HG03520 (cell line): ENCODE results near the gene LRRC26.

Experiments
- ATAC-seq: cut with Tn5 transposase; IDR thresholded peaks from one replicate; pipeline ENCODE4 v1.9.1; 2021; ENCODE audit warnings: mild to moderate bottlenecking, moderate library complexity; ENCODE audit not compliant: unreplicated experiment

LRRC26 gene

GRCh38 chr9:137199411-137200121 is 29.7 kb upstream of the LRRC26 start:
- no peak for ATAC-seq

GRCh38 chr9:137198902-137199283 is 29.0 kb upstream of the LRRC26 start:
- ATAC-seq, result no peak

DNA sequence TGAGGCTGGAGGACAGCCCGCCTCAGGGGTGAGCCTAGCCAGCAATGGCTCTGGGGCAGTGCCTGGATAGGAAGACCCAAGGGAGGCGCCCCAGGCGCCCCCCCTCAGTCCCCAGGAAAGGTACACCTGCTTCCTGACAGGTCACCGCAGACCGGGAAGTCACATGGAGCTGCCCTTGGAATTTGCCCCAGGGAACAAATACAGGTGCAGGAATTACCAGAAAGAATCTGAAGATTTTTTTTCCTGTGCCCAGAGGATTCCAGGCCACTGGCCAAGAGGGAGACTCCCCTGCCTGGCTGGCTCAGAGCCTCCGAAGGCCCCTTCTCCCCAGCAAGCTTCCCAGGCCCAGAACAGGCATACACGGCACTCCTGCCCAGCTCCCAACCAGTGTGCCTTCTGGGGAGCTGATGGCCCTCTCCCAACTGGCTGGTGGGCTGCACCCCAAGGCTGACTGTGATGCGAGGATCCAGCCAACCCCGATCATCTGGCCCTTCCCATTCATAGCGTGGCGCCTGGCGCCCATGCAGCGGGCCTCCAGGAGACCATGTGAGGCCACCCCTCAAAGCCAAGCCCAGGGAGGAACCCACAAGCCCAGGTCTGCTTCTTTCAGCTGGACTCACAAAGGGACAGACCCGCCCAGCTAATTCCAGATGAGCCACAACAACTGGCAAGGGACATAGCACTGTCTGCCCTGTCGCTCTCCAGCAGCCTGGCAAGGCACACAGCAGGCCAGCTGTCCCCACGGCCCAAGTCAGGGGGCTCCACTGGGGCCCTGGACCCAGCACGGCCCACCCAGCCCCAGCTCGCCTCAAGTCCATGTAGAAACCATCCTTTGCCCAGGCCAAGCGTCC is 28.4 kb upstream of the LRRC26 start:
- ATAC-seq, result no peak

- no peak for ATAC-seq
Measured at GRCh38 chr9:137195525-137196220, 25.8 kb upstream of the LRRC26 start.

- no peak for ATAC-seq
Measured at GRCh38 chr9:137194909-137195308, 25.1 kb upstream of the LRRC26 start.

DNA sequence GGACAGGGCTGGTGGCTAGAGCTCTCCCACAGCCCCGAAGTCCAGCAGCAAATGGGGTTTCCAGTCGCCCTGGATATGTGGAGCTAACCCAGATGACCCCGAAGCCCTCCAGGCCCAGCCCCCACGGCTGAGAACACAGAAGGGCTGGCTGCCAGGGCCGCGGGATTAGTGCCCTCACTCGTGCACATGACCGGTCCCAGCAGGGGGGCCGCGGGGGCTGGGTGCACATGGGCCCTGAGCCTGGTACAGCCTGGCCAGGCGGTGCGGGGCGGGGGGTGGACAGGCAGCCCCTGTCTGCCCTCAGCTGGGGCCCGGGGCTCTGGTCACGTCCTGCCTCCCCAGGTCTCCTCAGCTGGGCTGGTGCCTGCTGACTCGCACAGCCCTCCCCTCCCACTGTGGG is 24.5 kb upstream of the LRRC26 start:
- no peak for ATAC-seq

- ATAC-seq, result no peak
Measured at GRCh38 chr9:137193771-137194170, 23.9 kb upstream of the LRRC26 start.

DNA sequence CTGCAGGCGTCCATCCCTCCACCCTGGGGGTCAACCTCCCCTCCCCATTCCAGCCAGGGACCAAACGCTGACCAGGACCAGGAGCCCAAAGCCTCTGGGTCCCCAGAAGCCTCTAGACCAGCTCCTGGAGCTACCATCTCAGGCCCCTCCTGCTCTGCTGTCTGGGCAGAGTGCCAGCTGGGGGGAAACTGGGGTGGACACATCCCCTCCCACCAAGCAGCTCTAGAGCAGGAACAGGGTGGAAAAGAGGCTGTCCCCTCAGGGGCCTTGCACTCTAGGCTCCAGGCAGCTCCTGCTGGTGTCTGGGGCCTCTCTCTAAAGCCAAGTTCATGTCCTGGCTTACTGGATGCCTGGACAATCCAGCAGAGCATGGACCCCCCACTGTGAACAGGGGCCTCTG is 23.0 kb upstream of the LRRC26 start:
- ATAC-seq, result no peak

DNA sequence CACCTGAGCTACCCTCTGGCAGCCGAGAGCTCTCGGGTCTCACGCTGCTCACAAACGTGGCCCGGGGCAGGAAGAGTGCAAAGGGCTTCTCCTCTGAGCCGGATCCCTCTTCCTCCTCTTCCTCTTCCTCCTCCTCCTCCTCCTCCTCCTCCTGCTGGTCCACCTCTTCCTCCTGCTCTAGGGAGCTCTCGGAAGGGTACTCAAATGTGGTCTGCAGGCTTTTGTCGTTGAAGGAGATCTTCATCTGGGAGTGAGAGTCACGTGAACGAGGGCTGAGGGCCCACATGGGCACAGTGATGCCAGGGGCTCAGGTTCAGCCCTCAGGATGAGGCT is 22.6 kb upstream of the LRRC26 start:
- no peak for ATAC-seq

- no peak for ATAC-seq
Measured at GRCh38 chr9:137191691-137192447, 22.0 kb upstream of the LRRC26 start.

DNA sequence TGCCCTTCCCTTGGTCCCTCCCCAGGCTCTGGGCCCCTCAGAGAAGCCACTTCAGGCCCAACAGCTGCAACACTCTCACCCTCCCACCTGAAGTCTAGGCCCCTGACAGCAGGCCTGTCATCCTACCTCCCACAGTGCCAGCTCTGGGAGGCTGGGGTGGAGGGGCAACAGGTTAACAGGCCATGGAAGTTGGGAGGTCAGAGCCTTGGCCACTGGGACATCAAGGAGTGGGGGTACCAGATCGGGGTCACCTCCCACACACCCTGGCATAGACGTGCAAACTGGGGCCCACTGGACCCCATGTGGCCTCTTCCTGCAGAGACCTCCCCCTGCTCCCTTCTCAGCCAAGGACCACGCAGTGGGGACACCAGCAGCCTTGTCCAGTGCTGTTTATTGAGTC is 21.4 kb upstream of the LRRC26 start:
- no peak for ATAC-seq

DNA sequence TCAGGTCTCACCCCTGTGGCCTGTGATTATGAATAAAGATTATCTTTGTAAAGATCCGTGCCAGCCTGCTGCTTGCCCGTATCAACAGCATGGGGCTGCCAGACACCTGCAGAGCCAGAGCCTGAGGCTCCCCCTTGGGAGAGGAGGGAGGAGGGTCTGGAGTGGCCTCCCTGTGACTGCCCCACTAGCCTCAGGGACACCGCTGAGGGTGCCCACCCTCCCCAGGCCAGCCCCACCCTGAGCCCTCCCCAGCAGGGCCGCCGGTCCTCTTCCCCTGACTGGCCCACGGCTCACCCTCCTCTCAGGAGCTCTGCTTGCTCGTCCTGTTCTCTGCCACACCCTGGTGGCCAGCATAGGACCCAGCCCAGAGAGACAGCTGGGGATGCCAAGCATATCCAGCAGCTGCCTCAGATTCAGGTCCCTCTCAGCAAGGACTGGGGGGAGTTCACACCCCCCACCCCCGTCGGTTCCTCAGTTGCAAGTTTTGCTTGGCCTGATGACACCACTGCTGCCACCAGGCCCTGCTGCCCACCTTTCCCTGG is 20.5 kb upstream of the LRRC26 start:
- ATAC-seq, result no peak

DNA sequence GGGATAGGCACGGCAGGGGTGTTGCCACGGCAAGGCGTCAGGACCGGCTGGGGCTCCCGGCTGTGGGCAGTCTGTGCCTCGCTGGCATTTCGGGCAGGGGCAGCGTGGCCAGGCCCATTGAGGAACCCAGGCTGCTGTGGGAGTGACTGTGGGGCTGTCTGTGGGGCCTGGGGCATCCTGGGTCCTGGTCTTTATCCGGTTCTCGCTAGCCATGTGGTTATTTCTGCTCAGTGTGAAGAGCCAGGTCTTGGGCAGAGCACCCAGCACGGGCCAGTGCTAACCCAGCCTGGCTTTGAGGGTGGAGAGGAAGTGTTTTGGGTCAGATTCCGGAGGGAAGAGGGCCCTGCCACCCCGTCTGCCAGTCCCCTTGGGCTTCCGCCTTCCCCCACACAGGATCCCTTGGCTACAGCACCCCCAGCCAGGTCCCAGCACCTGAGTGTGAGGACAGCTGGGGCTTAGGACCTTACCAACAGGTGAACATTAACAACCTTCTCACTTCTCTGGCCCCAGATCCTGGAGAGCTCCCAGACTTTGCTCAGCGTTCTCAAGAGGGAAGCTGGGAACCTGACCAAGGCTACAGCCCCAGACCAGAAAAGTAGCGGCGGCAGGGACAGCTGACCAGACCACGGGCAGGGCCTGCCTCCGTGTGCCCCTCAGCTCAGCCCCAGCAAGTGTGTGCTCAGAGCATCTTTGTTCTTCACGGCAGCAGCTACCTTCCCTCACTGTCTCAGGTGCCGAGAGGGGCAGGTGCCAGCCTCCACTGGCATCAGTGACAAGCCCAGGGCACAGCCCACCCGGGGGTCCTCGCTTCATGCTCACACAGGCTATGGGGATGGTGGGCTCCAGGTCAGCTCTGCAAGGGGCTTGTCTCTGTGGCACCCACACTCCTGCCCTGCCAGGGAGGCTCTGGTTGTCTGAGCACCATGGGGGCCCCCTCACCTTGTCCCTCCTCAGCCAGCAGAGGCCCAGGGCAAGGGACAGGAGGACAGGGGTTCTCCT is 19.7 kb upstream of the LRRC26 start:
- ATAC-seq, result no peak

DNA sequence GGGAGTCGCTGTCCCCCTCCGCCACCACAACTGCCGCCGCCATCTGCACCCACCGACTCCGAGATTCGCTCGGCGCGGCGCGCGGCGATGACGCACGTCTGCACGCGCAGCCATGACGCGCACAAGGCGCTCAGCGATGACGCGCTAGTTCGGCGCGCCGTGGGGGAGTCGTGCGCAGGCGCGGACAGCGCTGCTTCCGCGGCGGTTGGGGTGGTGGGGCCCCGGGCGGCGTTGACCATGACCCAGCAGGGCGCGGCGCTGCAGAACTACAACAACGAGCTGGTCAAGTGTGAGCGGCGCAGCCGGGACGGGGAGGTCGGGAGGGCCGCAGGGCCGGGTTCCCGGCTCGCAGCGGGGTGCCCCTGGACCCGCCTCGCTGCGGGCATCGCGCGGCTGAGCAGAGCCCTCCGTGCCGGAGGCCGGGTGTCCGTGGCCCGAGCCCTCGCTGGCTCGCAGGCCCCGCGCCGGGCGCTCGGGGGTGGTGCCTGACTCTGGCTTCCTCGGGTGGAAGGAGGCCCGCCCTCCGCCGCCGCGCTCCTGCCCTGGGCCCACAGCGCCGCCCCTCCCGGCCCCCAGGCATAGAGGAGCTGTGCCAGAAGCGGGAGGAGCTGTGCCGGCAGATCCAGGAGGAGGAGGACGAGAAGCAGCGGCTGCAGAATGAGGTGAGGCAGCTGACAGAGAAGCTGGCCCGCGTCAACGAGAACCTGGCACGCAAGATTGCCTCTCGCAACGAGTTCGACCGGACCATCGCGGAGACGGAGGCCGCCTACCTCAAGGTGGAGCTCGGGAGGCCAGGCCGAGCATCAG is 18.8 kb upstream of the LRRC26 start, which contains the start of the genes ANAPC2 and SSNA1:
TSS of gene ANAPC2 (minus strand) at position 71 of the 807 bp plus-strand sequence. CDS start at position 43, 28 bp downstream.
TSS of gene SSNA1 (plus strand) at position 187 of the 807 bp plus-strand sequence. CDS start at position 238, 51 bp downstream.
- ATAC-seq, result peak; percentile 76

DNA sequence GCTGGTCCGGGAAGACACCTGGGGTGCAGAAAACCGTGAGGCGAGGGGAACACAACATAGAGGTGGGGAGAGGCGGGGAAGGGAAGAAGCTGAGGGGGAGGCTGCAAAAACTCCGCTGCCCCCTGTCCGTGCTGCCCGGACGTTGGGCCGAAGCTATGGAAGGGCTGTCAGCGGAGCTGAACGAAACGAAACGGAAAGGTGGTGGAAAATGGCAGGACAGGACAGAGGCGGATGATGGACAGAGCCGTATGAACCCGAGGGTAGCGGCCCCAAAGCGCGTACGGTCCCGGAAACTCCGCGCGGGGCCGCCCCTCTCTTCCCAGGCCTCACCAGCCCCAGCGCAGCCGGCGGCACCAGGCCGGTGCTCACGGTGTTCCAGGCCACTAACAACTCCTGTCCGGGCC is 18.2 kb upstream of the LRRC26 start:
- ATAC-seq, result no peak

GRCh38 chr9:137187386-137187785 is 17.5 kb upstream of the LRRC26 start:
- no peak for ATAC-seq

DNA sequence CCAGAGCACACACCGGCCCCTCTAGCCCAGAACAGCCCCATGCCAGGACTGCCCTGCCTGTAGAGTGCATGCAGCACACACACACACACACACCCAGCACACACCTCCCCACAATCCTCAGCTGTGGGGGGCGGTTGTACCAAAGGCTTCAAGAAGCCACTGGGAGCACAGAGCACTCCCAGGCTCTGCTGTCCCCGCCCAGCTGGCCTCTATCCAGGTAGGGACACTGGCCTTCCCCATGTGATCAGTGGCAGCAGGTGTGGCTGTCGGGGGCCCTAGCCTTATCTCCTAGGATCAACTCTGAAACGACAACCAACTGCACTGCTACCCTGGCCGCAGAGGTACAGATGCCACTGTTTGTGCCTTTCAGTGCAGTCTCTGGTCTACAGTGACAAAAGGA is 16.5 kb upstream of the LRRC26 start:
- no peak for ATAC-seq

DNA sequence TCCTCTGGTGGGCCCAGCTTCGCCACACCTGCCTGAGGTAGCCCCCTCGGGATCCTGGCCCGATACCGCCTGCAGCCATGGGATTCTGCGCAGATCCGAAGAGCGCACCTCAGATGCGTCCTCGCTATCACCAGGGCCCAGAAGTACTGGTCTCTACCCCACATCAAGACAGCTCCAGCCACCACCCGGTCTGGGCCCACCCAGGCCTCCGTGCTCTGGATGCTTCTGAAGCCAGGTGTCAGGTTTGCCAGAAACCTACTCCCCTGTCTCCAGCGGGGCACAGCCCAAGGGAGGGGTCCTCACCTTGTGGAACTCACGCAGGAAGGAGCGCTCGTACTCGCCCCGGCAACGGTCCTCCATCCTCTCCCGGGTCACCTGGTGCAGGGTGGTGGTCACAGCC is 16.1 kb upstream of the LRRC26 start:
- no peak for ATAC-seq
